ENCODE measurements around the gene TBC1D5. TPM values are rescaled to one million over a fixed set of nuclear protein-coding genes. Genes with fewer than 3 reads are reported as not detected.

The TBC1D5 gene
- total RNA-seq, 1 experiment from 2014 or later, result 30.4 TPM

DNA sequence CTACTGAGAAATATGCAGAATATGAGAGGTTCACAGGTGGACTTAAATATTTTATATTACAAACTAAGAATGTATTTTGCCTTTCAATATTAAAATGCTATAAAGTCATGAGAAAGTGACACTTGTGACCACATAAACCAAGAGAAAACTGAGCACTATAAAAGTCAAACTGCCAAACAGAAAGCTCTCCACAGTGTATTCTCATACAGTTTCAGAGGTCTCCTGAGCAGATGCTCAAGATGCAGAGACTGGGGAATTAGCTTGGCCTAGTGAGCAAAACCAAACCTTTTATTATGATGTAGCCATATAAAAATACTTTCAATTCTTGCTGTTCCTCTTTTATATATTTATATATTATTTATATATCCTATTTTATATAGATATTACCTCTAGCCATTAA, 227.8 kb downstream of the TBC1D5 start:
- no peaks in the 10 kb centered on the region for H3K9me3 ChIP-seq (ENCODE audit: control insufficient read depth, insufficient read depth, low read depth, low read length)
- ChIA-PET POLR2A (no interaction called here), CTCF (no interaction called here)
- no peak for ATAC-seq
- intact Hi-C loops (cut with micrococcal nuclease; ENCODE audit: unreplicated experiment) (no loop called here), in situ Hi-C loops (cut with HindIII; ENCODE audit: low pct_unique_long_range_greater_than_20kb, low sequenced_read_pairs) (no loop called here)
- H3K4me1 ChIP-seq (ENCODE audit: control insufficient read depth, insufficient read depth, low read length), result no peaks in the 10 kb centered on the region; the same call in 1 of the 2 replicates
- no TSS peak for BruUV-seq (replicated peaks)
- no peak overlapping the region for H3K4me3 ChIP-seq (ENCODE audit: low read depth in 2 of 2, low read length in 2 of 2)
- no peaks in the 10 kb centered on the region for H3K36me3 ChIP-seq (ENCODE audit: control insufficient read depth, insufficient read depth, low read length)
- no peak overlapping the region for H3K27ac ChIP-seq (ENCODE audit: low read length)
- no peak for DNase-seq (ENCODE audit: low read depth, low spot score)
- TF ChIP-seq TCF7L2 (IDR thresholded peaks at IDR 0.05; ENCODE audit: low read depth, low read length), result no peak
- no peak for TF ChIP-seq POLR2AphosphoS5 (IDR thresholded peaks at IDR 0.05; ENCODE audit: low read depth, low read length)
- H3K27me3 ChIP-seq (ENCODE audit: control insufficient read depth, insufficient read depth, low read length), result no peaks in the 10 kb centered on the region

DNA sequence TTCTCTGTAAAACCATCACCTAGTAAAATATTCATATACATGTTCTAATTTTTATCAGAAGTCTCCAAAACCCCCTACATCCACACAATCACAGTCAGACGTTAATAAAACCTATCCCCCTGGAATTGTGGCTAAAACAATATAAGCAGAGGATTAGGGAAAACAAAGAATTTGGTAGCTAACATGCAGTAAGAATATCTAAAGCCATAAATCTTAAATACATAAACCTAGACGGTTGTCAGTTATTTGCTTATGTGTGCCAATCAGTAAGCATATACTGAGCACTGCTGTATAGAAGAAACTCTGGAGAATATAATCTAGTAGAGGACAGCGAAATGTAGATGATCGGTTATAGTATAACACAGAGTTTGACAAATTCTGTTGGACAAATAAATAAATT, 232.2 kb downstream of the TBC1D5 start:
- ChIA-PET CTCF (no interaction called here), POLR2A (no interaction called here)
- Histone ChIP-seq H3K4me3 (ENCODE audit: low read depth in 2 of 2, low read length in 2 of 2) (no peak overlapping the region), H3K9me3 (ENCODE audit: control insufficient read depth, insufficient read depth, low read depth, low read length) (no peaks in the 10 kb centered on the region), H3K27ac (ENCODE audit: low read length) (no peak overlapping the region), H3K27me3 (ENCODE audit: control insufficient read depth, insufficient read depth, low read length) (no peaks in the 10 kb centered on the region), H3K4me1 (ENCODE audit: control insufficient read depth, insufficient read depth, low read length) (no peaks in the 10 kb centered on the region; the same call in 1 of the 2 replicates), H3K36me3 (ENCODE audit: control insufficient read depth, insufficient read depth, low read length) (no peaks in the 10 kb centered on the region)
- in situ Hi-C loops (cut with HindIII; ENCODE audit: low pct_unique_long_range_greater_than_20kb, low sequenced_read_pairs) (no loop called here), intact Hi-C loops (cut with micrococcal nuclease; ENCODE audit: unreplicated experiment) (no loop called here)
- DNase-seq (ENCODE audit: low read depth, low spot score) (no peak), ATAC-seq (no peak)
- BruUV-seq (replicated peaks), result no TSS peak
- TF ChIP-seq REST (IDR thresholded peaks at IDR 0.05; ENCODE audit: insufficient read depth in 1 of 2, low read depth in 2 of 2, low read length in 1 of 2), result no peak
- no peak for TF ChIP-seq CTCF (IDR thresholded peaks at IDR 0.05)
- TF ChIP-seq SIN3A (IDR thresholded peaks at IDR 0.05; ENCODE audit: borderline replicate concordance, insufficient read depth, low read depth, low read length), result no peak
- TF ChIP-seq TCF7L2 (IDR thresholded peaks at IDR 0.05; ENCODE audit: low read depth, low read length), result no peak
- no peak for TF ChIP-seq POLR2AphosphoS5 (IDR thresholded peaks at IDR 0.05; ENCODE audit: low read depth, low read length)

DNA sequence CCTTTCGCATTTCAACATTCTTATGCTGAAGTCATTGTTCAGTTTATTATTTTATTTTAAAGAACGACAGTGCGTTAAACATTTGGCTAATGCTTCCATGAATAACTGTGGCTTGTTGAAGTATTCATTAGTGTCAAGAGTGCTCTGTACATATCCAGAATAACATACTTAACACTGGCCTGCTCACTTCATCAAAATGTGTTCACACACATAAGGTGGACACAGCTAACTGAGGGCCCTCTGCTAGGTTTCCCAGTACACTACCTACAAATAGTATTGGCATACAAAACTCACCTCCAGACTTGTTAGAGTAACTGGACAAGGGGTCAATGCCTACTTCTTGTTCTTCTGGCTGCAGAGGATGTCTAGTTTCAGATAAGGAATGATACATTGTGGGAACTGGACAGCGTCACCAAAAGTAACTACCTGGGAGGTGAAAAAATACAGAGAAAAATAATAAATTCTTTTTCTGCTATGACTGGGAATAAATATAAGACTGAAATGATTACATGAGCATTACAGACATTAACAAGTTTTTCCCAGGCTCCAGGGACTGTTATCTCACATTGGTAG, 234.2 kb downstream of the TBC1D5 start:
- POLR2A ChIA-PET, result no interaction called here
- Histone ChIP-seq H3K4me3 (ENCODE audit: low read depth in 2 of 2, low read length in 2 of 2) (no peak overlapping the region), H3K27ac (ENCODE audit: low read length) (no peak overlapping the region), H3K9me3 (ENCODE audit: control insufficient read depth, insufficient read depth, low read depth, low read length) (no peaks in the 10 kb centered on the region), H3K27me3 (ENCODE audit: control insufficient read depth, insufficient read depth, low read length) (no peaks in the 10 kb centered on the region), H3K4me1 (ENCODE audit: control insufficient read depth, insufficient read depth, low read length) (no peaks in the 10 kb centered on the region; the same call in 1 of the 2 replicates), H3K36me3 (ENCODE audit: control insufficient read depth, insufficient read depth, low read length) (no peaks in the 10 kb centered on the region)
- CTCF ChIA-PET, result no interaction called here
- no TSS peak for BruUV-seq (replicated peaks)
- intact Hi-C loops (cut with micrococcal nuclease; ENCODE audit: unreplicated experiment), result no loop called here
- in situ Hi-C loops (cut with HindIII; ENCODE audit: low pct_unique_long_range_greater_than_20kb, low sequenced_read_pairs), result no loop called here
- no peak for DNase-seq (ENCODE audit: low read depth, low spot score)
- TF ChIP-seq REST (IDR thresholded peaks at IDR 0.05; ENCODE audit: insufficient read depth in 1 of 2, low read depth in 2 of 2, low read length in 1 of 2) (no peak), CTCF (IDR thresholded peaks at IDR 0.05) (no peak), POLR2AphosphoS5 (IDR thresholded peaks at IDR 0.05; ENCODE audit: low read depth, low read length) (no peak), TCF7L2 (IDR thresholded peaks at IDR 0.05; ENCODE audit: low read depth, low read length) (no peak), SIN3A (IDR thresholded peaks at IDR 0.05; ENCODE audit: borderline replicate concordance, insufficient read depth, low read depth, low read length) (no peak)
- ATAC-seq, result no peak

Data from Panc1 (cell line).